GM12878 (cell line): ENCODE data around the gene CSMD2. TPM values are rescaled to one million over a fixed set of nuclear protein-coding genes. Genes with fewer than 3 reads are reported as not detected.

ENCODE experiments used
- ATAC-seq: fragments of 200-7000 bp; cut with Tn5 transposase; 3 replicates; pipeline ENCODE4 v1.9.1; 2020; ENCODE audit warnings: mild to moderate bottlenecking, moderate library complexity
- BruUV-seq: library from RNA; stranded (reverse); fragments of 400-500 nt; replicated peaks from 2 replicates; lab custom pipeline; 2021; lab: Mats Ljungman, UMichigan
- CTCF ChIA-PET: fragments of 300-600 bp; sonication (Branson Sonifier 250); formaldehyde crosslinking; extraction: SDS; loops from one replicate; lab custom pipeline; 2021; ENCODE audit warnings: inconsistent platforms; lab: Yijun Ruan, JAX
- POLR2A ChIA-PET: fragments of 350-600 bp; formaldehyde crosslinking; extraction: SDS; loops from one replicate; lab custom pipeline; 2021; ENCODE audit warnings: inconsistent platforms; lab: Charles Lee
- RAD21 ChIA-PET: fragments of 300-600 bp; sonication (Branson Sonifier 250); formaldehyde crosslinking; loops from one replicate; lab custom pipeline; 2023; ENCODE audit warnings: antibody characterized with exemption; ENCODE audit not compliant: unreplicated experiment; lab: Charles Lee
- SMC1A ChIA-PET: fragments of 300-600 bp; sonication (Branson Sonifier 250); formaldehyde crosslinking; loops from one replicate; lab custom pipeline; 2023; ENCODE audit not compliant: unreplicated experiment, uncharacterized antibody; lab: Charles Lee
- DNase-seq: peaks from one replicate; pipeline ENCODE4 v3.0.0-alpha.2; 2011; ENCODE audit warnings: low read depth, low spot score
- FAIRE-seq: peaks from 3 replicates; lab custom pipeline; 2011; peaks lifted over from hg19 to GRCh38; lab: Jason Lieb, UNC
- H2AFZ ChIP-seq: 2 replicates; pipeline ENCODE4 v1.6.0; 2011; ENCODE audit warnings: low read depth, low read length, control low read depth; ENCODE audit not compliant: control insufficient read depth
- H3K27ac ChIP-seq: 2 replicates; pipeline ENCODE4 v1.5.1; 2011; ENCODE audit warnings: control low read depth; ENCODE audit not compliant: control insufficient read depth, insufficient read depth
- H3K27me3 ChIP-seq, 2 experiments: replicated peaks in 1 of 2; 2 replicates each; pipeline versions ENCODE4 v1.6.0 to v1.6.1; 2011; ENCODE audit warnings: low read length in 1 of 2; ENCODE audit not compliant: control insufficient read depth in 2 of 2, insufficient read depth in 2 of 2
- H3K36me3 ChIP-seq, 2 experiments: 2 replicates each; pipeline ENCODE4 v1.5.1; 2011; ENCODE audit warnings: low read length in 1 of 2; ENCODE audit not compliant: control insufficient read depth in 2 of 2, insufficient read depth in 2 of 2
- H3K4me1 ChIP-seq: 2 replicates; pipeline ENCODE4 v1.6.1; 2011; ENCODE audit warnings: mild to moderate bottlenecking, low read length, moderate library complexity, mixed read lengths; ENCODE audit not compliant: control insufficient read depth, insufficient read depth
- H3K4me2 ChIP-seq: 2 replicates; pipeline ENCODE4 v1.6.0; 2011; ENCODE audit warnings: control low read depth; ENCODE audit not compliant: control insufficient read depth, insufficient read depth
- H3K4me3 ChIP-seq: fragments of 200-600 bp; sonication (generic); 2 replicates; pipeline ENCODE4 v1.5.1; 2016
- H3K79me2 ChIP-seq: 2 replicates; pipeline ENCODE4 v1.6.0; 2011; ENCODE audit warnings: low read length; ENCODE audit not compliant: control insufficient read depth, insufficient read depth
- H3K9ac ChIP-seq: 2 replicates; pipeline ENCODE4 v1.8.0; 2011; ENCODE audit warnings: low read length, control low read depth, mixed read lengths; ENCODE audit not compliant: control insufficient read depth, insufficient read depth
- H3K9me3 ChIP-seq: replicated peaks from 3 replicates; pipeline ENCODE4 v1.5.1; 2011; ENCODE audit warnings: mild to moderate bottlenecking, low read length; ENCODE audit not compliant: control insufficient read depth, insufficient read depth
- H4K20me1 ChIP-seq: 2 replicates; pipeline ENCODE4 v1.6.0; 2011; ENCODE audit not compliant: control insufficient read depth, insufficient read depth
- EP300 ChIP-seq, 2 experiments: fragments of 150-350 bp in 1 of 2; IDR thresholded peaks; 2 replicates each; pipeline ENCODE4 v1.6.1; 2011 to 2012; ENCODE audit warnings: low read depth in 2 of 2, low read length in 2 of 2, borderline replicate concordance in 1 of 2, improper control_type of control experiment in 1 of 2, inconsistent platforms in 1 of 2; ENCODE audit not compliant: control insufficient read depth in 1 of 2
- FOS ChIP-seq: IDR thresholded peaks from 3 replicates; pipeline ENCODE4 v1.6.1; 2011; ENCODE audit warnings: borderline replicate concordance; ENCODE audit not compliant: insufficient read length; ENCODE audit errors: extremely low read depth
- IKZF1 ChIP-seq: fragments of 450-650 bp; conservative IDR thresholded peaks from 2 replicates; pipeline ENCODE4 v1.6.1; 2017; ENCODE audit warnings: antibody characterized with exemption, mild to moderate bottlenecking
- NFYB ChIP-seq: IDR thresholded peaks from 2 replicates; pipeline ENCODE4 v1.6.1; 2011; ENCODE audit warnings: low read depth, mild to moderate bottlenecking, low read length, improper control_type of control experiment, moderate library complexity; ENCODE audit not compliant: insufficient read depth
- PML ChIP-seq: IDR thresholded peaks from 2 replicates; pipeline ENCODE4 v1.6.1; 2012; ENCODE audit warnings: low read length, inconsistent platforms
- SIN3A ChIP-seq: IDR thresholded peaks from 2 replicates; pipeline ENCODE4 v1.6.1; 2012; ENCODE audit warnings: low read depth, low read length, improper control_type of control experiment
- SMC3 ChIP-seq: IDR thresholded peaks from 2 replicates; pipeline ENCODE4 v1.6.1; 2011; ENCODE audit warnings: low read length, improper control_type of control experiment, borderline replicate concordance
- SUZ12 ChIP-seq: fragments of 200-600 bp; sonication (generic); IDR thresholded peaks from one replicate; pipeline ENCODE4 v1.6.1; 2018; ENCODE audit warnings: antibody characterized with exemption, mild to moderate bottlenecking; ENCODE audit not compliant: unreplicated experiment
- TCF12 ChIP-seq: IDR thresholded peaks from 2 replicates; pipeline ENCODE4 v1.6.1; 2011; ENCODE audit warnings: low read depth, mild to moderate bottlenecking, low read length
- WGBS: methylation state at CpG from one replicate; pipeline ENCODE4 v1.1.6; 2016; ENCODE audit warnings: low lambda C conversion rate; ENCODE audit not compliant: insufficient replicate concordance, insufficient coverage; ENCODE audit errors: missing lambda C conversion rate; 5-methylcytosine and 5-hydroxymethylcytosine counted together
- in situ Hi-C: fragments of 300-500 bp; cut with MboI; formaldehyde crosslinking; loops from 9 replicates; pipeline ENCODE4 v1.14.3; 2018; ENCODE audit warnings: mixed read lengths
- intact Hi-C: fragments of 100-400 bp; cut with micrococcal nuclease; formaldehyde crosslinking; loops from one replicate; pipeline ENCODE4 v1.14.2; 2022; ENCODE audit not compliant: unreplicated experiment
- polyA plus RNA-seq, 11 experiments: library from polyadenylated mRNA; depleted of rRNA in 4 of 11; unstranded in 6 of 11; stranded (reverse) in 5 of 11; fragments of >200 nt; fragmentation: Nextera tagmentation in 4 of 11; fragmentation: Illumina TruSeq in 1 of 11; extraction: Ambion mirVana in 4 of 11; extraction: Trizol in 1 of 11; gene quantifications; 1 replicate in 1 of 11; 2 replicates in 10 of 11; pipeline versions ENCODE4 v1.2.1 to v1.2.3, GENCODE V29; 2011 to 2016; ENCODE audit warnings: inconsistent platforms in 2 of 11, missing spikeins in 2 of 11, low read depth in 1 of 11
- total RNA-seq, 4 experiments: library from RNA; depleted of rRNA in 3 of 4; stranded (reverse); fragments of >200 nt in 3 of 4; fragmentation: Illumina TruSeq in 1 of 4; extraction: Trizol in 1 of 4; gene quantifications; 2 replicates each; pipeline versions ENCODE4 v1.2.1 to v1.2.3, GENCODE V29; 2013 to 2021
- TF ChIP-seq, protein P1 (sequence below): fragments of 450-650 bp; IDR thresholded peaks from 2 replicates; pipeline ENCODE4 v1.6.1; 2018; ENCODE audit warnings: borderline replicate concordance, mild to moderate bottlenecking; ENCODE audit not compliant: partially characterized antibody
- TF ChIP-seq, protein P2 (sequence below): IDR thresholded peaks from 2 replicates; pipeline ENCODE4 v1.6.1; 2012; ENCODE audit warnings: improper control_type of control experiment, low read depth, low read length; ENCODE audit not compliant: insufficient replicate concordance
- TF ChIP-seq, protein P3 (sequence below): fragments of 450-650 bp; IDR thresholded peaks from 2 replicates; pipeline ENCODE4 v1.6.1; 2017; ENCODE audit warnings: antibody characterized with exemption, mild to moderate bottlenecking, moderate library complexity

Gene CSMD2
- total and polyA plus RNA-seq, 10 of the 15 experiments (the other 5 are each of a cell fraction or from before 2014, with no cell fraction given): under 0.01 TPM; not detected in 9

DNA sequence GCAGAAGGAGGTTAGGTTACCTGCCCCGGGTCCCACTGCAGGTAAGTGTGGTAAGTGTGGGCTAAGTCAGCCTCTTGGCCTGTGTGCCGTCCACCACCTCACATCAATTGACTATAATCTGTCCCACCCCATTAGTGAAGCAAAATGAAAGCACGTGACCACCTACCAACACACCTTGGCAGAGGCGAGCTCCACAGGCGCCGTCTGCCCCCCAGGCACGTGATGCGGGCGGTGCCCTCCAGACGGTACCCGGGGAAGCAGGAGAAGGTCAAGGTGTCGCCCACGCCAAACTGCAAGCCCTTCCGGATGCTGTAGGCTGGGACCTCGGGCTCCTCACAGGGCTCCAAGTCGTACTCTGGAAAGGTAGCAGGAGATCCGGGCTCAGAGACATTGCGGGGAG, 450.6 kb downstream of the CSMD2 start:
- SMC1A ChIA-PET: no interaction called here
- H3K4me1 ChIP-seq: no peaks in the 10 kb centered on the region
- intact Hi-C loops: no loop called here
- CTCF ChIA-PET: no interaction called here
- H3K4me3 ChIP-seq: no peak overlapping the region
- RAD21 ChIA-PET: no interaction called here
- no TSS peak for BruUV-seq
- no peak overlapping the region for H3K27ac ChIP-seq
- H4K20me1 ChIP-seq: no peaks in the 10 kb centered on the region
- H3K27me3 ChIP-seq: peaks cover 0 to 1% of the 10 kb centered on the region in 2 experiments; a peak in 2 of 4 replicates
- H3K36me3 ChIP-seq: no peaks in the 10 kb centered on the region
- POLR2A ChIA-PET: no interaction called here
- no peak overlapping the region for H3K4me2 ChIP-seq
- WGBS: 39% methylated on average over 18 of the region's 18 CpGs
- H3K79me2 ChIP-seq: no peaks in the 10 kb centered on the region
- H3K9ac ChIP-seq: no peak overlapping the region
- H3K9me3 ChIP-seq: no peaks in the 10 kb centered on the region
- no peak overlapping the region for H2AFZ ChIP-seq
- in situ Hi-C loops: no loop called here
- FAIRE-seq: no peak
- ATAC-seq: no peak
- no peak for DNase-seq
- TF ChIP-seq SUZ12 (no peak), SMC3 (no peak), TCF12 (no peak), SIN3A (no peak), PML (no peak), NFYB (no peak), FOS (no peak), EP300 (IDR thresholded peaks at IDR 0.05; ENCODE audit: borderline replicate concordance in 1 of 2, control insufficient read depth in 1 of 2, low read depth in 2 of 2, low read length in 2 of 2) (no peak), IKZF1 (no peak)
- TF ChIP-seq, protein P1, sequence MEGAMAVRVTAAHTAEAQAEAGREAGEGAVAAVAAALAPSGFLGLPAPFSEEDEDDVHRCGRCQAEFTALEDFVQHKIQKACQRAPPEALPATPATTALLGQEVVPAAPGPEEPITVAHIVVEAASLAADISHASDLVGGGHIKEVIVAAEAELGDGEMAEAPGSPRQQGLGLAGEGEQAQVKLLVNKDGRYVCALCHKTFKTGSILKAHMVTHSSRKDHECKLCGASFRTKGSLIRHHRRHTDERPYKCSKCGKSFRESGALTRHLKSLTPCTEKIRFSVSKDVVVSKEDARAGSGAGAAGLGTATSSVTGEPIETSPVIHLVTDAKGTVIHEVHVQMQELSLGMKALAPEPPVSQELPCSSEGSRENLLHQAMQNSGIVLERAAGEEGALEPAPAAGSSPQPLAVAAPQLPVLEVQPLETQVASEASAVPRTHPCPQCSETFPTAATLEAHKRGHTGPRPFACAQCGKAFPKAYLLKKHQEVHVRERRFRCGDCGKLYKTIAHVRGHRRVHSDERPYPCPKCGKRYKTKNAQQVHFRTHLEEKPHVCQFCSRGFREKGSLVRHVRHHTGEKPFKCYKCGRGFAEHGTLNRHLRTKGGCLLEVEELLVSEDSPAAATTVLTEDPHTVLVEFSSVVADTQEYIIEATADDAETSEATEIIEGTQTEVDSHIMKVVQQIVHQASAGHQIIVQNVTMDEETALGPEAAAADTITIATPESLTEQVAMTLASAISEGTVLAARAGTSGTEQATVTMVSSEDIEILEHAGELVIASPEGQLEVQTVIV: no peak
- TF ChIP-seq, protein P2, sequence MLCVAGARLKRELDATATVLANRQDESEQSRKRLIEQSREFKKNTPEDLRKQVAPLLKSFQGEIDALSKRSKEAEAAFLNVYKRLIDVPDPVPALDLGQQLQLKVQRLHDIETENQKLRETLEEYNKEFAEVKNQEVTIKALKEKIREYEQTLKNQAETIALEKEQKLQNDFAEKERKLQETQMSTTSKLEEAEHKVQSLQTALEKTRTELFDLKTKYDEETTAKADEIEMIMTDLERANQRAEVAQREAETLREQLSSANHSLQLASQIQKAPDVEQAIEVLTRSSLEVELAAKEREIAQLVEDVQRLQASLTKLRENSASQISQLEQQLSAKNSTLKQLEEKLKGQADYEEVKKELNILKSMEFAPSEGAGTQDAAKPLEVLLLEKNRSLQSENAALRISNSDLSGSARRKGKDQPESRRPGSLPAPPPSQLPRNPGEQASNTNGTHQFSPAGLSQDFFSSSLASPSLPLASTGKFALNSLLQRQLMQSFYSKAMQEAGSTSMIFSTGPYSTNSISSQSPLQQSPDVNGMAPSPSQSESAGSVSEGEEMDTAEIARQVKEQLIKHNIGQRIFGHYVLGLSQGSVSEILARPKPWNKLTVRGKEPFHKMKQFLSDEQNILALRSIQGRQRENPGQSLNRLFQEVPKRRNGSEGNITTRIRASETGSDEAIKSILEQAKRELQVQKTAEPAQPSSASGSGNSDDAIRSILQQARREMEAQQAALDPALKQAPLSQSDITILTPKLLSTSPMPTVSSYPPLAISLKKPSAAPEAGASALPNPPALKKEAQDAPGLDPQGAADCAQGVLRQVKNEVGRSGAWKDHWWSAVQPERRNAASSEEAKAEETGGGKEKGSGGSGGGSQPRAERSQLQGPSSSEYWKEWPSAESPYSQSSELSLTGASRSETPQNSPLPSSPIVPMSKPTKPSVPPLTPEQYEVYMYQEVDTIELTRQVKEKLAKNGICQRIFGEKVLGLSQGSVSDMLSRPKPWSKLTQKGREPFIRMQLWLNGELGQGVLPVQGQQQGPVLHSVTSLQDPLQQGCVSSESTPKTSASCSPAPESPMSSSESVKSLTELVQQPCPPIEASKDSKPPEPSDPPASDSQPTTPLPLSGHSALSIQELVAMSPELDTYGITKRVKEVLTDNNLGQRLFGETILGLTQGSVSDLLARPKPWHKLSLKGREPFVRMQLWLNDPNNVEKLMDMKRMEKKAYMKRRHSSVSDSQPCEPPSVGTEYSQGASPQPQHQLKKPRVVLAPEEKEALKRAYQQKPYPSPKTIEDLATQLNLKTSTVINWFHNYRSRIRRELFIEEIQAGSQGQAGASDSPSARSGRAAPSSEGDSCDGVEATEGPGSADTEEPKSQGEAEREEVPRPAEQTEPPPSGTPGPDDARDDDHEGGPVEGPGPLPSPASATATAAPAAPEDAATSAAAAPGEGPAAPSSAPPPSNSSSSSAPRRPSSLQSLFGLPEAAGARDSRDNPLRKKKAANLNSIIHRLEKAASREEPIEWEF: no peak
- TF ChIP-seq, protein P3, sequence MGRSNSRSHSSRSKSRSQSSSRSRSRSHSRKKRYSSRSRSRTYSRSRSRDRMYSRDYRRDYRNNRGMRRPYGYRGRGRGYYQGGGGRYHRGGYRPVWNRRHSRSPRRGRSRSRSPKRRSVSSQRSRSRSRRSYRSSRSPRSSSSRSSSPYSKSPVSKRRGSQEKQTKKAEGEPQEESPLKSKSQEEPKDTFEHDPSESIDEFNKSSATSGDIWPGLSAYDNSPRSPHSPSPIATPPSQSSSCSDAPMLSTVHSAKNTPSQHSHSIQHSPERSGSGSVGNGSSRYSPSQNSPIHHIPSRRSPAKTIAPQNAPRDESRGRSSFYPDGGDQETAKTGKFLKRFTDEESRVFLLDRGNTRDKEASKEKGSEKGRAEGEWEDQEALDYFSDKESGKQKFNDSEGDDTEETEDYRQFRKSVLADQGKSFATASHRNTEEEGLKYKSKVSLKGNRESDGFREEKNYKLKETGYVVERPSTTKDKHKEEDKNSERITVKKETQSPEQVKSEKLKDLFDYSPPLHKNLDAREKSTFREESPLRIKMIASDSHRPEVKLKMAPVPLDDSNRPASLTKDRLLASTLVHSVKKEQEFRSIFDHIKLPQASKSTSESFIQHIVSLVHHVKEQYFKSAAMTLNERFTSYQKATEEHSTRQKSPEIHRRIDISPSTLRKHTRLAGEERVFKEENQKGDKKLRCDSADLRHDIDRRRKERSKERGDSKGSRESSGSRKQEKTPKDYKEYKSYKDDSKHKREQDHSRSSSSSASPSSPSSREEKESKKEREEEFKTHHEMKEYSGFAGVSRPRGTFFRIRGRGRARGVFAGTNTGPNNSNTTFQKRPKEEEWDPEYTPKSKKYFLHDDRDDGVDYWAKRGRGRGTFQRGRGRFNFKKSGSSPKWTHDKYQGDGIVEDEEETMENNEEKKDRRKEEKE: no peak
